GM12872 (cell line): ENCODE measurements around the gene IL4.

Experiments used
- CTCF ChIP-seq: IDR thresholded peaks from 3 replicates; pipeline ENCODE4 v1.5.1; 2011; ENCODE audit warnings: low read depth, mild to moderate bottlenecking, low read length, moderate library complexity; ENCODE audit not compliant: insufficient read depth

IL4 gene

GRCh38 chr5:132678735-132679134 is 4.9 kb downstream of the IL4 start:
- TF ChIP-seq CTCF = no peak

GRCh38 chr5:132679166-132679565 is 5.4 kb downstream of the IL4 start:
- no peak for TF ChIP-seq CTCF

- TF ChIP-seq CTCF = no peak
Measured at GRCh38 chr5:132679717-132680380, 6.1 kb downstream of the IL4 start.

- TF ChIP-seq CTCF = no peak
Measured at GRCh38 chr5:132680780-132681475, 7.1 kb downstream of the IL4 start.

GRCh38 chr5:132681476-132681831 is 7.7 kb downstream of the IL4 start:
- TF ChIP-seq CTCF = no peak

GRCh38 chr5:132681983-132682382 is 8.2 kb downstream of the IL4 start:
- TF ChIP-seq CTCF = no peak

- no peak for TF ChIP-seq CTCF
Measured at GRCh38 chr5:132684491-132684890, 10.7 kb downstream of the IL4 start.
